Mesodermal cell (in vitro differentiated cells): ENCODE measurements around the gene TCEANC.
"Not testable (repeated sequence)": the region's sequence is repeated elsewhere in the genome, so short reads cannot be mapped to it uniquely, and the experiment has no call there.

Experiments
- H3K27ac ChIP-seq: 2 replicates; pipeline ENCODE4 v1.7.0; 2013; ENCODE audit warnings: mild to moderate bottlenecking, low read depth, low read length, moderate library complexity; ENCODE audit not compliant: severe bottlenecking
- H3K36me3 ChIP-seq: 2 replicates; pipeline ENCODE4 v1.7.1; 2013; ENCODE audit warnings: mild to moderate bottlenecking, low read length, moderate library complexity; ENCODE audit not compliant: control insufficient read depth, insufficient read depth
- H3K4me1 ChIP-seq: one replicate; pipeline ENCODE4 v1.7.1; 2013; ENCODE audit warnings: mild to moderate bottlenecking, low read length; ENCODE audit not compliant: insufficient read depth, control insufficient read depth, poor library complexity, severe bottlenecking
- H3K4me3 ChIP-seq: 2 replicates; pipeline ENCODE4 v1.7.0; 2013; ENCODE audit warnings: low read length, control low read depth, mild to moderate bottlenecking; ENCODE audit not compliant: insufficient read depth, poor library complexity, severe bottlenecking; ENCODE audit errors: extremely low read depth
- H3K9me3 ChIP-seq: 2 replicates; pipeline ENCODE4 v1.7.1; 2013; ENCODE audit warnings: mild to moderate bottlenecking, low read length, moderate library complexity; ENCODE audit not compliant: control insufficient read depth
- WGBS, 2 experiments: methylation state at CpG; one replicate each; pipeline ENCODE4 v1.1.5; 2013; ENCODE audit warnings: missing lambda C conversion rate in 2 of 2; ENCODE audit not compliant: insufficient coverage in 2 of 2; 5-methylcytosine and 5-hydroxymethylcytosine counted together

TCEANC gene

DNA sequence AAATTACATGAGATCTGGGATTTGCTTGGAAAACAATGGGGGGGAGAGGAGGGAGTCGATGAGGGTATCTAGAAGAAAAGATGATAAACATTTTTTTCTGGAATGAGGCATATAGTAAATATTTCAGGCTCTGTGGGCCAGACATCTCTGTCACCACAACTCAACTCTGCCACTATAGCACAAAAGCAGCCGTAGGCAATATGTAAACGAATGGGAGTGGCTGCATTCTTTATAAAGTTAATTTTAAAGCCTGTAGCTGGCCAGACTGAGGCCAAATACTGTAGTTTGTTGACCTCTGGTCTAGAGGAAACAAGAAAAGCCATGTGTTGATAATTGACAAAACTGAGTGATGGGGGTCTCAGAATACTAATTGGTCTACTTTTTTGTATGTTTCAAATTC, 14.1 kb upstream of the TCEANC start:
- Histone ChIP-seq H3K4me1 (no peaks in the 10 kb centered on the region), H3K4me3 (no peak overlapping the region), H3K27ac (no peak overlapping the region), H3K36me3 (no peaks in the 10 kb centered on the region), H3K9me3 (no peaks in the 10 kb centered on the region)
- no CpG with 5 or more reads among the region's 3 CpGs for WGBS, 2 experiments

DNA sequence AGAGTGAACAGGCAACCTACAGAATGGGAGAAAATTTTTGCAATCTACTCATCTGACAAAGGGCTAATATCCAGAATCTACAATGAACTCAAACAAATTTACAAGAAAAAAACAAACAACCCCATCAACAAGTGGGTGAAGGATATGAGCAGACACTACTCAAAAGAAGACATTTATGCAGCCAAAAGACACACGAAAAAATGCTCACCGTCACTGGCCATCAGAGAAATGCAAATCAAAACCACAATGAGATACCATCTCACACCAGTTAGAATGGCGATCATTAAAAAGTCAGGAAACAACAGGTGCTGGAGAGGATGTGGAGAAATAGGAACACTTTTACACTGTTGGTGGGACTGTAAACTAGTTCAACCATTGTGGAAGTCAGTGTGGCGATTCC, 11.3 kb upstream of the TCEANC start:
- H3K27ac ChIP-seq, H3K4me1 ChIP-seq, H3K4me3 ChIP-seq, H3K9me3 ChIP-seq, H3K36me3 ChIP-seq: not testable (repeated sequence)
- no CpG with 5 or more reads among the region's 4 CpGs for WGBS, 2 experiments

GRCh38 chrX:13645464-13646153, 7.3 kb upstream of the TCEANC start:
- Histone ChIP-seq H3K36me3 (no peaks in the 10 kb centered on the region), H3K9me3 (no peaks in the 10 kb centered on the region)
- 100% methylated on average over 1 of the region's 9 CpGs; no CpG with 5 or more reads in 1 of the 2 experiments for WGBS, 2 experiments

GRCh38 chrX:13646154-13646549, 6.8 kb upstream of the TCEANC start:
- 17 to 33% methylated on average over 1 to 2 of the region's 3 CpGs for WGBS, 2 experiments
- Histone ChIP-seq H3K4me3 (no peak overlapping the region), H3K9me3 (no peaks in the 10 kb centered on the region), H3K4me1 (no peaks in the 10 kb centered on the region), H3K27ac (no peak overlapping the region), H3K36me3 (no peaks in the 10 kb centered on the region)

More at GRCh38 chrX:13645464-13646153, 7.3 kb upstream of the TCEANC start:
- H3K4me3 ChIP-seq: no peak overlapping the region
- H3K27ac ChIP-seq: no peak overlapping the region
- H3K4me1 ChIP-seq: no peaks in the 10 kb centered on the region

DNA sequence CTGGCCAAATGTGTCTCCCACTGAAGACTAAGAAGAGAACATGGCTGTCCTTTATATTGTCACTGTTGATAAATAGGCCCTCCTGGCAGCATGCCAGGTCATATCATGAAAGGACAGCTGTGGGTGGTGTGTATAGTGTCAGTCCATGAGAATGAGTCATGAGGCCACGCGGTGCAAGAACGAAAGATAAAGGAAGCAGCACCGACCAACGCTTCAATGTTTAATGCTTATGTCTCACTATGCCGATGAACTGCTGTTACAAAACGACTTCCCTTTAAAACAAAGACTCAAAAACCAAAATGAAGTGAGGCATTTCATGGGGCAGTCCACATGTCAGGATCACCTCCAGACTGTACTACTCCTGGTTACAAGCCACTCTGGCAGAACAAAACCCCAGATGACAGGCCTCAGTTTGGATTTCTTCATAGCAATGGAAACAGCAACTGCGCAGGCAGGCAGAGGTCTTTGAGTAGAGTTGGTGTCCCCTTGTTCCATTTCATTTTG, 5.2 kb upstream of the TCEANC start:
- WGBS, 2 experiments: 70 to 90% methylated on average over 2 to 3 of the region's 8 CpGs
- Histone ChIP-seq H3K4me1 (no peaks in the 10 kb centered on the region), H3K4me3 (no peak overlapping the region), H3K36me3 (no peaks in the 10 kb centered on the region), H3K27ac (no peak overlapping the region), H3K9me3 (no peaks in the 10 kb centered on the region)

DNA sequence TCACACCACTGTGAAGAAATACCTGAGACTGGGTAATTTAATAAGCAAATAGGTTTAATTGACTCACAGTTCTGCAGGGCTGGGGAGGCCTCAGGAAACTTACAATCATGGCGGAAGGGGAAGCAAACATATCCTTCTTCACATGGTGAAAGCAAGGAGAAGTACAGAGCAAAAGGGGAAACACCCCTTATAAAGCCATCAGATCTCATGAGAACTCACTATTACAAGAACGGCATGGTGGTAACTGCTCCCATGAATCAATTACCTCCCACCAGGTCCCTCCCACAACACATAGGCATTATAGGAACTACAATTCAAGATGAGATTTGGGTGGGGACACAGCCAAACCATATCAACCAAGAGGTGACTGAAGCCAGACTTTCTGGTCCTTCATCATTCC, 4.6 kb upstream of the TCEANC start:
- not testable (repeated sequence) for H3K36me3 ChIP-seq, H3K9me3 ChIP-seq, H3K27ac ChIP-seq, H3K4me3 ChIP-seq, H3K4me1 ChIP-seq
- WGBS, 2 experiments: no CpG with 5 or more reads among the region's 2 CpGs

DNA sequence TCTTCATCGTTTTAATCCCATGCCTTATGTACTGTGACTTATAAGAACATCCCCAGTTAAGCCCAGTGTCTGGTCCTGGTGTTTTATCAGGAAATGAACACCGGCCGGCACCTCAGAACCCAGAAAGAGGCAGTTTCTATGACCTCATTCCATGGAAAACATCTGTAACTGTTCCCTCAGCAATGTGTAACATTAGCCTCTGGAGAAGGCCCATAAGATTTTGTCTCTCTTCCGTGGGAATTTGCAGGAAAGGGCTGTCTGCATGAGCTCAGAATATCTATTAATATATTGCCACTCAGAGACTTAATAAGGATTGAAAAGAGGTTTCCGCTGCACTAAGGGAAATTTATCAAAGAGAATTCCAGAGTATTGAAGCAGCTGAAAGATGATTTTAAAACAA, 3.1 kb upstream of the TCEANC start:
- Histone ChIP-seq H3K9me3 (no peaks in the 10 kb centered on the region), H3K4me1 (peaks cover 3% of the 10 kb centered on the region), H3K27ac (no peak overlapping the region), H3K36me3 (no peaks in the 10 kb centered on the region), H3K4me3 (no peak overlapping the region)
- WGBS, 2 experiments: 100% methylated on average over 2 of the region's 5 CpGs; no CpG with 5 or more reads in 1 of the 2 experiments

- no peak overlapping the region for H3K27ac ChIP-seq
- no peak overlapping the region for H3K4me3 ChIP-seq
- WGBS, 2 experiments: no CpG with 5 or more reads among the region's 1 CpG
- no peaks in the 10 kb centered on the region for H3K36me3 ChIP-seq
- peaks cover 3% of the 10 kb centered on the region for H3K4me1 ChIP-seq
- no peaks in the 10 kb centered on the region for H3K9me3 ChIP-seq
Measured at GRCh38 chrX:13650318-13650717, 2.6 kb upstream of the TCEANC start.

DNA sequence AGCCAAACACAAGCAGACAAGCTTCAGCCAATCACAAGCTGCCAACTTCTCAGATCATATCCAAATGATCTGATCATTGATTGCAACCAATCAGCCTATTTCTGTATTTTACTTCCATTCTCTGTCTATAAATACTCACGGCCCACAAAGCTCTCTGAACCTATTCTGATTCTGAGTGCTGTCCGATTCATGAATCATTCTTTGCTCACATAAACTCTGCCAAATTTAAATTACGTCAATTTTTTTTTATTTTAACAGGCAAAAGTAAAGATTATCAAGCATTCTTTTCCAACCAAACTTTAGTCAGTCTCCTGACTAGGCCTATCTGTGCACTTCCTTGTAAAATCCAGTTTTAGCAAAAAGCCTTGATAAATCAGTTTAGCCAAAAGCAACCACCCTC, 1.8 kb upstream of the TCEANC start:
- H3K9me3 ChIP-seq: no peaks in the 10 kb centered on the region
- H3K36me3 ChIP-seq: no peaks in the 10 kb centered on the region
- no peak overlapping the region for H3K27ac ChIP-seq
- WGBS, 2 experiments: 93 to 94% methylated on average over 2 to 3 of the region's 3 CpGs
- peaks cover 3% of the 10 kb centered on the region for H3K4me1 ChIP-seq
- no peak overlapping the region for H3K4me3 ChIP-seq

- peak overlapping the region; percentile 34 for H3K4me3 ChIP-seq
- H3K36me3 ChIP-seq: no peaks in the 10 kb centered on the region
- peaks cover 3% of the 10 kb centered on the region for H3K4me1 ChIP-seq
- H3K9me3 ChIP-seq: no peaks in the 10 kb centered on the region
- WGBS, 2 experiments: 83 to 87% methylated on average over 2 of the region's 7 CpGs
- peak overlapping the region; percentile 91 for H3K27ac ChIP-seq
Measured at GRCh38 chrX:13652287-13652793, 601 bp upstream of the TCEANC start.

DNA sequence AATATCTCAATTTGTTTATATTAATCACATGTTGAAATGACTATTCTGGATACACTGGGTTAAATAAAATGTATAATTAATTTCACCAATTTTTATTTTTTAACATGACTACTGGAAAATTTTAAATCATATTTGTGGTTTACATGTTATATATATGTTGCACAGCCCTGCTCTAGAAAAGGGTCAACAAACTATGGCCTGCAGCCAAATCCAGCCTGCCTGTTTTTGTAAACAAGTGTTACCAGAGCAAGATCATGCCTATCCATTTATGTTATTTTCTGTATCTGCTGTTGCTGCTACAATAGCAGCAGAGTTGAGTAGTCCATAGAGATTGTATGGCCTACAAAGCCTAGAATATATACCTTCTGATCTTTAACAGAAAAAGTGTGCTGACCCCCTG, 1.2 kb downstream of the TCEANC start:
- Histone ChIP-seq H3K36me3 (no peaks in the 10 kb centered on the region), H3K4me1 (peaks cover 3% of the 10 kb centered on the region), H3K4me3 (peak overlapping the region; percentile 44), H3K9me3 (no peaks in the 10 kb centered on the region), H3K27ac (no peak overlapping the region)
